A673 (cell line): ENCODE data around the gene KCND3. TPM values are rescaled to one million over a fixed set of nuclear protein-coding genes. Genes with fewer than 3 reads are reported as not detected.

Experiments used
- BruUV-seq: library from RNA; stranded (reverse); fragments of 400-500 nt; replicated peaks from 2 replicates; lab custom pipeline; 2021; lab: Mats Ljungman, UMichigan
- CTCF ChIA-PET: fragments of 300-600 bp; sonication (Branson Sonifier 250); formaldehyde crosslinking; loops from one replicate; lab custom pipeline; 2022; ENCODE audit warnings: antibody characterized with exemption; lab: Charles Lee
- POLR2A ChIA-PET: fragments of 300-600 bp; sonication (Branson Sonifier 250); formaldehyde crosslinking; loops from one replicate; lab custom pipeline; 2022; ENCODE audit warnings: antibody characterized with exemption; ENCODE audit not compliant: low non-redundant PET; lab: Charles Lee
- DNase-seq: peaks from one replicate; pipeline ENCODE4 v3.0.0-alpha.2; 2015; ENCODE audit warnings: low spot score
- H3K27ac ChIP-seq: fragments of 200-600 bp; sonication (generic); 2 replicates; pipeline ENCODE4 v1.5.1; 2016; ENCODE audit warnings: mixed run types, low read depth, mild to moderate bottlenecking, mixed read lengths, antibody characterized with exemption, low read length; ENCODE audit not compliant: poor library complexity, severe bottlenecking
- H3K27me3 ChIP-seq: fragments of 200-600 bp; sonication (generic); replicated peaks from 2 replicates; pipeline ENCODE4 v1.6.1; 2017; ENCODE audit warnings: mixed run types, low read depth, mild to moderate bottlenecking, mixed read lengths, antibody characterized with exemption, low read length; ENCODE audit not compliant: insufficient read depth, poor library complexity
- H3K36me3 ChIP-seq: fragments of 200-600 bp; sonication (generic); 2 replicates; pipeline ENCODE4 v1.6.1; 2016; ENCODE audit warnings: mixed run types, mild to moderate bottlenecking, mixed read lengths, antibody characterized with exemption, low read length; ENCODE audit not compliant: insufficient read depth, poor library complexity, severe bottlenecking
- H3K4me1 ChIP-seq: fragments of 200-600 bp; sonication (generic); 2 replicates; pipeline ENCODE4 v1.6.1; 2017; ENCODE audit warnings: mixed run types, mild to moderate bottlenecking, mixed read lengths, antibody characterized with exemption, low read length; ENCODE audit not compliant: insufficient read depth, poor library complexity, severe bottlenecking
- H3K4me3 ChIP-seq: fragments of 200-600 bp; sonication (generic); 2 replicates; pipeline ENCODE4 v1.5.1; 2016; ENCODE audit warnings: low read depth, mixed run types, mild to moderate bottlenecking, mixed read lengths, low read length; ENCODE audit not compliant: poor library complexity, severe bottlenecking
- H3K9me3 ChIP-seq: fragments of 200-600 bp; sonication (generic); 2 replicates; pipeline ENCODE4 v1.6.1; 2016; ENCODE audit warnings: mixed run types, low read depth, mild to moderate bottlenecking, mixed read lengths, antibody characterized with exemption, low read length; ENCODE audit not compliant: poor library complexity, severe bottlenecking
- CTCF ChIP-seq: fragments of 300-800, 200-600 bp; sonication (generic); conservative IDR thresholded peaks from 2 replicates; pipeline ENCODE4 v1.5.1; 2017; ENCODE audit warnings: low read depth, mild to moderate bottlenecking, antibody characterized with exemption, low read length, moderate library complexity, mixed read lengths
- EZH2 ChIP-seq: fragments of 200-600 bp; sonication (generic); IDR thresholded peaks from 2 replicates; pipeline ENCODE4 v1.6.1; 2017; ENCODE audit warnings: borderline replicate concordance, low read depth, mild to moderate bottlenecking, mixed read lengths, antibody characterized with exemption, low read length; ENCODE audit not compliant: poor library complexity, severe bottlenecking
- intact Hi-C: fragments of 100-400 bp; cut with micrococcal nuclease; formaldehyde crosslinking; loops from one replicate; pipeline ENCODE4 v1.10.0; 2022; ENCODE audit not compliant: unreplicated experiment
- total RNA-seq: library from RNA; stranded (reverse); gene quantifications from 2 replicates; pipeline ENCODE4 v1.2.3, GENCODE V29; 2021

The KCND3 gene
- total RNA-seq, 1 experiment from 2014 or later: not detected

GRCh38 chr1:111833334-111833733 lies 156.1 kb downstream of the KCND3 start:
- Histone ChIP-seq H3K27ac (no peak overlapping the region), H3K4me3 (no peak overlapping the region), H3K9me3 (no peaks in the 10 kb centered on the region), H3K4me1 (no peaks in the 10 kb centered on the region), H3K27me3 (peaks cover 28% of the 10 kb centered on the region), H3K36me3 (no peaks in the 10 kb centered on the region)
- DNase-seq: peak; percentile 30
- intact Hi-C loops: no loop called here
- BruUV-seq: no TSS peak
- POLR2A ChIA-PET: no interaction called here
- TF ChIP-seq EZH2 (no peak), CTCF (no peak)
- CTCF ChIA-PET: no interaction called here

DNA sequence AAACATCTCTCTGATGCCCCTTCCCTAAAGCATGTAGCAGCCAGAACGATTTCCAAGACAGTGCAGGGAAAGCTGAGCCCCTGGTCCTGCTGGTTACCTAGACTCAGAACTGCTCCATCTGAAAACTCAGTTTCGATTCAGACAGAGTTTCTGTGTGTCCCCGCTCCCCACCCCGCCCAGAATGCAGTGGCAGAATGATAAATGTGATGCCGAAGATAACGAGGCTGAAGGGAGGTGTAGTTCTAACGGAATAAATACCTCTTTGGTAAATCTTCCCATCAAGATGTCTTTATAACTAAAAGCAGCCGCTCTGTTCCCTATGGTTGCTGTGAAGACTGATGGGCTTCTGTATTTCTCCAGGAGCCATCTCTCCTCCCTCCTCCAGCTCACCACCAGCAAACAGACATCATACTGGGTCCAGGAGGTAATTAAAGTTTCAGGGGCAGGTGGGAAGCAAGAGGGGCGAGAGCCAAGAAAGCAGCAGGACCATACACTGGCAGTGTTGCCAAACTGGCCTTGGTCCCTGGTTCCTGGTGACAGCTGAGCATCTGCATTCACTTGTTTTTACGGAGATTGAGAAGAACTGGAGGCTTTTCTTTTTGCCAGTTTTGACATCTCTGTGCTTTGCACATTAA lies 156.8 kb downstream of the KCND3 start:
- Histone ChIP-seq H3K27me3 (peaks cover 33% of the 10 kb centered on the region), H3K4me3 (no peak overlapping the region), H3K27ac (no peak overlapping the region), H3K9me3 (no peaks in the 10 kb centered on the region), H3K4me1 (no peaks in the 10 kb centered on the region), H3K36me3 (no peaks in the 10 kb centered on the region)
- TF ChIP-seq EZH2 (no peak), CTCF (no peak)
- no TSS peak for BruUV-seq
- DNase-seq: no peak
- intact Hi-C loops: no loop called here
- ChIA-PET POLR2A (no interaction called here), CTCF (no interaction called here)

DNA sequence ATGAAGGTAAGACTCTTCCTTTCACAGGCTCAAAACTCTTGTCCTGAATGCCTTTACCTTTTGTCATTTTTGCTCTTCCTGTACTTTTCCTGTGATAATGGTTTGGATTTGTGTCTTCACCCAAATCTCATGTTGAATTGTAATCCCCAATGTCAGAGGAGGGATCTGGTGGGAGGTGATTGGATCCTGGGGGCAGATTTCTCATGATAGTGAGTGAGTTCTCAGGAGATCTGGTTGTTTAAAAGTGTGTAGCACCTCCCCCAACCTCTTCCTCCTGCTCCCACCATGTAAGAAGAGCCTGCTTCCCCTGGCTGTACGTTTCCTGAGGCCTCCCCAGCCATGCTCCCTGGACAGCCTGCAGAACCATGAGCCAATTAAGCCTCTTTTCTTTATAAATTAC lies 158.3 kb downstream of the KCND3 start:
- H3K27me3 ChIP-seq: peaks cover 47% of the 10 kb centered on the region
- H3K36me3 ChIP-seq: no peaks in the 10 kb centered on the region
- ChIA-PET POLR2A (no interaction called here), CTCF (no interaction called here)
- BruUV-seq: no TSS peak
- H3K9me3 ChIP-seq: no peaks in the 10 kb centered on the region
- H3K27ac ChIP-seq: no peak overlapping the region
- intact Hi-C loops: no loop called here
- no peaks in the 10 kb centered on the region for H3K4me1 ChIP-seq
- no peak for DNase-seq
- TF ChIP-seq EZH2 (no peak), CTCF (no peak)
- no peak overlapping the region for H3K4me3 ChIP-seq
